Embryonic facial prominence (tissue), 1 donor: Measurements from ENCODE around the gene TULP4.
"Not testable (repeated sequence)": the region's sequence is repeated elsewhere in the genome, so short reads cannot be mapped to it uniquely, and the experiment has no call there.

Source experiments
- DNase-seq: peaks from one replicate; pipeline ENCODE4 v3.0.0-alpha.2; 2016; ENCODE audit errors: extremely low spot score

Gene TULP4

GRCh38 chr6:158527858-158528257, 215.6 kb downstream of the TULP4 start:
- DNase-seq = not testable (repeated sequence)

- DNase-seq = no peak
These were observed 216.6 kb downstream of the TULP4 start for GRCh38 chr6:158528826-158529225.

- DNase-seq = no peak
These were observed 217.4 kb downstream of the TULP4 start for GRCh38 chr6:158529629-158530028.

- no peak for DNase-seq
These were observed 219.3 kb downstream of the TULP4 start for GRCh38 chr6:158531566-158531965.

- no peak for DNase-seq
These were observed 219.7 kb downstream of the TULP4 start for GRCh38 chr6:158531970-158532369.

- no peak for DNase-seq
These were observed 224.0 kb downstream of the TULP4 start for GRCh38 chr6:158536084-158536890.

GRCh38 chr6:158536891-158537798, 224.9 kb downstream of the TULP4 start:
- DNase-seq = no peak

GRCh38 chr6:158538741-158539140, 226.5 kb downstream of the TULP4 start:
- DNase-seq = no peak

- no peak for DNase-seq
These were observed 227.1 kb downstream of the TULP4 start for GRCh38 chr6:158539413-158539812.

- no peak for DNase-seq
These were observed 227.6 kb downstream of the TULP4 start for GRCh38 chr6:158539881-158540280.

- no peak for DNase-seq
These were observed 231.4 kb downstream of the TULP4 start for GRCh38 chr6:158543606-158544185.

- no peak for DNase-seq
These were observed 232.2 kb downstream of the TULP4 start for GRCh38 chr6:158544428-158544827.

- DNase-seq = no peak
These were observed 233.0 kb downstream of the TULP4 start for GRCh38 chr6:158545043-158545966.

- DNase-seq = no peak
These were observed 236.3 kb downstream of the TULP4 start for GRCh38 chr6:158548418-158549161.

- DNase-seq = no peak
These were observed 240.0 kb downstream of the TULP4 start for GRCh38 chr6:158552055-158552795.

- DNase-seq = no peak
These were observed 240.5 kb downstream of the TULP4 start for GRCh38 chr6:158552796-158553138.

GRCh38 chr6:158554611-158555361, 242.5 kb downstream of the TULP4 start:
- DNase-seq = no peak

- DNase-seq = no peak
These were observed 243.8 kb downstream of the TULP4 start for GRCh38 chr6:158556113-158556512.

- not testable (repeated sequence) for DNase-seq
These were observed 244.8 kb downstream of the TULP4 start for GRCh38 chr6:158557110-158557509.
